H1 (cell line): Measurements from ENCODE around the gene GCSAML. TPM values are rescaled to one million over a fixed set of nuclear protein-coding genes. Genes with fewer than 3 reads are reported as not detected.

Source experiments
- CTCF ChIA-PET: fragments of 300-600 bp; sonication (Branson Sonifier 250); formaldehyde crosslinking; loops from one replicate; lab custom pipeline; 2021; ENCODE audit not compliant: partially characterized antibody; lab: Charles Lee
- POLR2A ChIA-PET: fragments of 300-600 bp; sonication (Branson Sonifier 250); formaldehyde crosslinking; loops from one replicate; lab custom pipeline; 2021; ENCODE audit warnings: inconsistent platforms; ENCODE audit not compliant: partially characterized antibody; lab: Charles Lee
- DNase-seq, 2 experiments: peaks; one replicate each; pipeline versions ENCODE4 v3.0.0 to v3.0.0-alpha.2; 2010 to 2022; ENCODE audit warnings: low spot score in 2 of 2, low read depth in 1 of 2, mixed read lengths in 1 of 2
- FAIRE-seq: peaks from 2 replicates; lab custom pipeline; 2011; peaks lifted over from hg19 to GRCh38; lab: Jason Lieb, UNC
- H2AFZ ChIP-seq: 2 replicates; pipeline ENCODE4 v1.8.1; 2012; ENCODE audit warnings: low read length, inconsistent platforms
- H2AK5ac ChIP-seq: 2 replicates; pipeline ENCODE4 v1.6.1; 2013; ENCODE audit warnings: low read depth, low read length
- H2BK120ac ChIP-seq: replicated peaks from 2 replicates; pipeline ENCODE3; 2013; ENCODE audit warnings: low read depth, low read length, inconsistent platforms
- H2BK12ac ChIP-seq: 2 replicates; pipeline ENCODE4 v1.6.1; 2013; ENCODE audit warnings: low read depth, low read length
- H2BK15ac ChIP-seq: 2 replicates; pipeline ENCODE4 v1.6.1; 2013; ENCODE audit warnings: low read length
- H2BK20ac ChIP-seq: 2 replicates; pipeline ENCODE4 v1.6.1; 2013; ENCODE audit warnings: low read length
- H2BK5ac ChIP-seq: 2 replicates; pipeline ENCODE4 v1.6.1; 2013; ENCODE audit warnings: low read depth, low read length
- H3K14ac ChIP-seq: 2 replicates; pipeline ENCODE4 v1.6.1; 2013; ENCODE audit warnings: inconsistent platforms; ENCODE audit not compliant: insufficient read length
- H3K18ac ChIP-seq: 2 replicates; pipeline ENCODE4 v1.6.1; 2013; ENCODE audit warnings: low read length; ENCODE audit errors: extremely low read depth
- H3K23ac ChIP-seq: 2 replicates; pipeline ENCODE4 v1.6.1; 2013; ENCODE audit warnings: inconsistent platforms; ENCODE audit not compliant: insufficient read length
- H3K23me2 ChIP-seq: 2 replicates; pipeline ENCODE4 v1.6.1; 2013; ENCODE audit warnings: low read depth, low read length
- H3K27ac ChIP-seq: 2 replicates; pipeline ENCODE4 v1.6.1; 2011; ENCODE audit warnings: low read depth, low read length, inconsistent platforms
- H3K27me3 ChIP-seq, 4 experiments: replicated peaks in 1 of 4; 1 replicate in 1 of 4; 2 replicates in 3 of 4; pipeline versions ENCODE4 v1.6.1 to v1.8.1; 2011 to 2013; ENCODE audit warnings: low read length in 3 of 4, mild to moderate bottlenecking in 3 of 4, inconsistent platforms in 2 of 4, mixed read lengths in 2 of 4, moderate library complexity in 1 of 4; ENCODE audit not compliant: control insufficient read depth in 3 of 4, insufficient read depth in 3 of 4; ENCODE audit errors: extremely low read depth in 1 of 4
- H3K36me3 ChIP-seq, 4 experiments: 2 replicates each; pipeline versions ENCODE4 v1.6.1 to v1.8.1; 2011 to 2013; ENCODE audit warnings: mild to moderate bottlenecking in 4 of 4, low read length in 3 of 4, moderate library complexity in 2 of 4, control low read depth in 1 of 4, inconsistent platforms in 1 of 4; ENCODE audit not compliant: insufficient read depth in 4 of 4, control insufficient read depth in 2 of 4
- H3K4ac ChIP-seq: replicated peaks from 2 replicates; pipeline ENCODE3; 2013; ENCODE audit warnings: low read length, low read depth, mixed read lengths, inconsistent platforms; ENCODE audit not compliant: insufficient read length
- H3K4me1 ChIP-seq, 4 experiments: replicated peaks in 1 of 4; 1 replicate in 1 of 4; 2 replicates in 3 of 4; pipeline versions ENCODE4 v1.6.1 to v1.8.1; 2011 to 2013; ENCODE audit warnings: low read length in 3 of 4, inconsistent platforms in 2 of 4, mixed read lengths in 1 of 4; ENCODE audit not compliant: insufficient read depth in 4 of 4, control insufficient read depth in 3 of 4
- H3K4me2 ChIP-seq, 2 experiments: 2 replicates each; pipeline versions ENCODE4 v1.6.1 to v1.8.1; 2011 to 2013; ENCODE audit warnings: low read depth in 2 of 2, low read length in 2 of 2, control low read depth in 1 of 2, inconsistent platforms in 1 of 2, mild to moderate bottlenecking in 1 of 2; ENCODE audit not compliant: insufficient read depth in 1 of 2
- H3K4me3 ChIP-seq, 4 experiments: fragments of 200-600, 300-600 bp in 1 of 4; sonication (generic), shearing (Covaris generic), sonication (Bioruptor Twin) in 1 of 4; 2 replicates each; pipeline versions ENCODE4 v1.5.1 to v1.8.1; 2011 to 2016; ENCODE audit warnings: low read length in 4 of 4, low read depth in 3 of 4, control low read depth in 2 of 4, inconsistent platforms in 2 of 4, mild to moderate bottlenecking in 2 of 4, mixed read lengths in 1 of 4, moderate library complexity in 1 of 4; ENCODE audit not compliant: insufficient read depth in 2 of 4; ENCODE audit errors: extremely low read depth in 1 of 4
- H3K56ac ChIP-seq: replicated peaks from 2 replicates; pipeline ENCODE3; 2013; ENCODE audit warnings: low read depth, mild to moderate bottlenecking, mixed read lengths, low read length, inconsistent platforms; ENCODE audit not compliant: insufficient read length
- H3K79me1 ChIP-seq: 2 replicates; pipeline ENCODE4 v1.6.1; 2013; ENCODE audit warnings: low read depth, low read length, control low read depth
- H3K79me2 ChIP-seq, 2 experiments: 2 replicates each; pipeline versions ENCODE4 v1.6.1 to v1.8.1; 2012 to 2013; ENCODE audit warnings: low read length in 2 of 2, mild to moderate bottlenecking in 2 of 2, inconsistent platforms in 1 of 2; ENCODE audit not compliant: insufficient read depth in 2 of 2, control insufficient read depth in 1 of 2
- H3K9ac ChIP-seq, 4 experiments: replicated peaks in 1 of 4; 1 replicate in 1 of 4; 2 replicates in 3 of 4; pipeline versions ENCODE4 v1.6.1 to v1.8.1; 2011 to 2013; ENCODE audit warnings: low read depth in 3 of 4, low read length in 3 of 4, control low read depth in 2 of 4, mild to moderate bottlenecking in 2 of 4, moderate library complexity in 2 of 4, inconsistent platforms in 1 of 4; ENCODE audit errors: extremely low read depth in 1 of 4
- H3K9me3 ChIP-seq, 2 experiments: 2 replicates each; pipeline versions ENCODE4 v1.6.1 to v1.8.1; 2012 to 2013; ENCODE audit warnings: mild to moderate bottlenecking in 2 of 2, moderate library complexity in 2 of 2, control low read depth in 1 of 2, inconsistent platforms in 1 of 2, low read depth in 1 of 2, low read length in 1 of 2, mixed read lengths in 1 of 2; ENCODE audit not compliant: insufficient read depth in 2 of 2
- H4K20me1 ChIP-seq, 2 experiments: replicated peaks in 1 of 2; 2 replicates each; pipeline versions ENCODE3 to v1.8.1; 2011 to 2013; ENCODE audit warnings: inconsistent platforms in 2 of 2, low read length in 2 of 2, mild to moderate bottlenecking in 1 of 2; ENCODE audit not compliant: insufficient read depth in 2 of 2, control insufficient read depth in 1 of 2
- H4K5ac ChIP-seq: 2 replicates; pipeline ENCODE4 v1.6.1; 2013; ENCODE audit warnings: low read length, low read depth, mixed read lengths, inconsistent platforms; ENCODE audit not compliant: insufficient read length
- H4K8ac ChIP-seq: 2 replicates; pipeline ENCODE4 v1.8.0; 2013; ENCODE audit warnings: mild to moderate bottlenecking, moderate library complexity, low read length, inconsistent platforms; ENCODE audit not compliant: insufficient read depth; ENCODE audit errors: extremely low read depth
- H4K91ac ChIP-seq: replicated peaks from 2 replicates; pipeline ENCODE3; 2013; ENCODE audit warnings: low read length, mixed read lengths, inconsistent platforms; ENCODE audit not compliant: insufficient read length
- BRCA1 ChIP-seq: IDR thresholded peaks from 2 replicates; pipeline ENCODE4 v1.6.1; 2012; ENCODE audit warnings: low read depth, low read length, improper control_type of control experiment
- CBX8 ChIP-seq: fragments of 300-800, 300-1000 bp; sonication (generic); IDR thresholded peaks from 2 replicates; pipeline ENCODE4 v1.7.1; 2016; ENCODE audit warnings: low read depth, low read length, borderline replicate concordance
- CREB1 ChIP-seq: IDR thresholded peaks from 2 replicates; pipeline ENCODE4 v1.6.1; 2012; ENCODE audit warnings: inconsistent platforms
- EP300 ChIP-seq, 2 experiments: IDR thresholded peaks; 1 replicate in 1 of 2; 2 replicates in 1 of 2; pipeline ENCODE4 v1.6.1; 2011 to 2012; ENCODE audit warnings: low read depth in 2 of 2, low read length in 2 of 2, mild to moderate bottlenecking in 2 of 2, borderline replicate concordance in 1 of 2, inconsistent platforms in 1 of 2, moderate library complexity in 1 of 2
- KDM4A ChIP-seq: IDR thresholded peaks from one replicate; pipeline ENCODE4 v1.7.1; 2012; ENCODE audit warnings: low read depth, mild to moderate bottlenecking, moderate library complexity, low read length, inconsistent platforms; ENCODE audit not compliant: severe bottlenecking
- KDM5A ChIP-seq: fragments of 200-600 bp; IDR thresholded peaks from 2 replicates; pipeline ENCODE4 v1.7.1; 2012; ENCODE audit warnings: mild to moderate bottlenecking, low read length, inconsistent platforms, mixed read lengths
- SAP30 ChIP-seq: fragments of 300-600 bp; sonication (generic); IDR thresholded peaks from 2 replicates; pipeline ENCODE4 v1.7.1; 2012; ENCODE audit warnings: low read length, moderate library complexity, mild to moderate bottlenecking, inconsistent platforms; ENCODE audit not compliant: insufficient read depth, insufficient replicate concordance
- WGBS, 2 experiments: shearing (Covaris generic) in 1 of 2; methylation state at CpG; one replicate each; pipeline versions ENCODE4 v1.1.6 to v1.1.7; 2013 to 2015; ENCODE audit warnings: low lambda C conversion rate in 2 of 2, mixed read lengths in 2 of 2, inconsistent platforms in 1 of 2, low coverage in 1 of 2, missing lambda C conversion rate in 1 of 2; ENCODE audit not compliant: insufficient replicate concordance in 2 of 2, insufficient coverage in 1 of 2, insufficient read length in 1 of 2; ENCODE audit errors: extremely low coverage in 1 of 2, missing lambda C conversion rate in 1 of 2; 5-methylcytosine and 5-hydroxymethylcytosine counted together
- polyA plus RNA-seq, 7 experiments: library from polyadenylated mRNA; depleted of rRNA in 3 of 7; stranded (reverse) in 5 of 7; unstranded in 2 of 7; fragments of >200 nt in 5 of 7; fragments of 200-250 nt in 2 of 7; gene quantifications; 1 replicate in 5 of 7; 2 replicates in 1 of 7; 4 replicates in 1 of 7; pipeline versions ENCODE4 v1.2.1 to v1.2.3, GENCODE V29; 2011 to 2013; ENCODE audit warnings: missing spikeins in 2 of 7, mixed read lengths in 2 of 7
- total RNA-seq: library from RNA; stranded (reverse); fragmentation: NEBNext Ultra II Directional; extraction: Animal tissue kit (Norgen Biotek cat#: 25700); gene quantifications from 2 replicates; pipeline ENCODE4 v1.2.1, GENCODE V29; 2021

GCSAML gene
- total and polyA plus RNA-seq, 2 of the 8 experiments (the other 6 are each of a cell fraction or from before 2014, with no cell fraction given), result not detected

DNA sequence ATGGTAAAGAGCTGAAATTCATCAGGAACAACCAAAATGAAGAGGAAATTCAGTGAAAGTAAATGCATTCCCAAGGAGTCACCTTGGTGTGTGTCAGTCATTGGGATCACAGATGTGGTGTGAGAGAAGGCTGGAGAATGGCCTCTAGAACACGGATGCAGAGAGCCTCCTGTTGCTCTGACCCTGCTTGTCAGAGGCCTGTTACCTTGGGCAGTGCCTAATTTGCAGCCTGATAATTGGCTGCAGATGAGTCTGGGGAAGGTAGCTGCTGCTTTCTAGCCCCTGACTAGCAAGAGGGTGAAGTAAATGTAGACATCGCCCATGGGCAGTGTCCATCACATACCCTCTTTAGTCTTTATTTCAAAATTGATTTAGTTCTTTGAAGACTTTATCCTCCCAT is 3.3 kb downstream of the GCSAML start:
- H3K56ac ChIP-seq, result no peak overlapping the region
- no peaks in the 10 kb centered on the region for H3K79me2 ChIP-seq
- DNase-seq (no peak), FAIRE-seq (no peak)
- no peaks in the 10 kb centered on the region for H3K79me1 ChIP-seq
- H3K27me3 ChIP-seq, result no peaks in the 10 kb centered on the region
- peaks cover 19 to 44% of the 10 kb centered on the region in 2 experiments for H3K9me3 ChIP-seq
- no peak overlapping the region for H3K9ac ChIP-seq
- no peak overlapping the region for H3K14ac ChIP-seq
- no peak overlapping the region for H2BK12ac ChIP-seq
- no peak overlapping the region for H2AFZ ChIP-seq
- no peak overlapping the region for H3K4ac ChIP-seq
- no peak overlapping the region for H3K18ac ChIP-seq
- WGBS, 2 experiments, result 64% methylated on average over 2 of the region's 2 CpGs; no CpG with 5 or more reads in 1 of the 2 experiments
- no peak overlapping the region for H3K4me2 ChIP-seq
- no peaks in the 10 kb centered on the region; a peak in 1 of 7 replicates for H3K4me1 ChIP-seq
- H3K23me2 ChIP-seq, result no peaks in the 10 kb centered on the region
- no peak overlapping the region for H4K91ac ChIP-seq
- H2BK20ac ChIP-seq, result no peak overlapping the region
- peak overlapping the region; percentile 42; the same call in 1 of the 2 replicates for H4K8ac ChIP-seq
- H2BK5ac ChIP-seq, result no peak overlapping the region
- no peaks in the 10 kb centered on the region for H4K20me1 ChIP-seq
- H3K23ac ChIP-seq, result no peak overlapping the region
- H4K5ac ChIP-seq, result no peak overlapping the region
- no peak overlapping the region for H2BK15ac ChIP-seq
- POLR2A ChIA-PET, result no interaction called here
- H3K27ac ChIP-seq, result no peak overlapping the region
- H3K4me3 ChIP-seq, result no peak overlapping the region
- no peak overlapping the region for H2AK5ac ChIP-seq
- H3K36me3 ChIP-seq, result no peaks in the 10 kb centered on the region
- CTCF ChIA-PET, result no interaction called here
- no peak overlapping the region for H2BK120ac ChIP-seq
- TF ChIP-seq KDM5A (no peak), CREB1 (no peak), BRCA1 (no peak), EP300 (IDR thresholded peaks at IDR 0.05; ENCODE audit: borderline replicate concordance in 1 of 2, low read depth in 2 of 2, low read length in 2 of 2) (no peak), KDM4A (no peak), SAP30 (no peak), CBX8 (no peak)
